GM12878 (cell line): ENCODE data around the gene MSRB1. TPM values are rescaled to one million over a fixed set of nuclear protein-coding genes. Genes with fewer than 3 reads are reported as not detected.
A peak's percentile ranks its signal among the peaks of the same experiment; 100 is the strongest.

Source experiments
- ATAC-seq: fragments of 200-7000 bp; cut with Tn5 transposase; 3 replicates; pipeline ENCODE4 v1.9.1; 2020; ENCODE audit warnings: mild to moderate bottlenecking, moderate library complexity
- BruUV-seq: library from RNA; stranded (reverse); fragments of 400-500 nt; replicated peaks from 2 replicates; lab custom pipeline; 2021; lab: Mats Ljungman, UMichigan
- CTCF ChIA-PET: fragments of 300-600 bp; sonication (Branson Sonifier 250); formaldehyde crosslinking; extraction: SDS; loops from one replicate; lab custom pipeline; 2021; ENCODE audit warnings: inconsistent platforms; lab: Yijun Ruan, JAX
- POLR2A ChIA-PET: fragments of 350-600 bp; formaldehyde crosslinking; extraction: SDS; loops from one replicate; lab custom pipeline; 2021; ENCODE audit warnings: inconsistent platforms; lab: Charles Lee
- RAD21 ChIA-PET: fragments of 300-600 bp; sonication (Branson Sonifier 250); formaldehyde crosslinking; loops from one replicate; lab custom pipeline; 2023; ENCODE audit warnings: antibody characterized with exemption; ENCODE audit not compliant: unreplicated experiment; lab: Charles Lee
- SMC1A ChIA-PET: fragments of 300-600 bp; sonication (Branson Sonifier 250); formaldehyde crosslinking; loops from one replicate; lab custom pipeline; 2023; ENCODE audit not compliant: unreplicated experiment, uncharacterized antibody; lab: Charles Lee
- DNase-seq: peaks from one replicate; pipeline ENCODE4 v3.0.0-alpha.2; 2011; ENCODE audit warnings: low read depth, low spot score
- FAIRE-seq: peaks from 3 replicates; lab custom pipeline; 2011; peaks lifted over from hg19 to GRCh38; lab: Jason Lieb, UNC
- H2AFZ ChIP-seq: 2 replicates; pipeline ENCODE4 v1.6.0; 2011; ENCODE audit warnings: low read depth, low read length, control low read depth; ENCODE audit not compliant: control insufficient read depth
- H3K27ac ChIP-seq: 2 replicates; pipeline ENCODE4 v1.5.1; 2011; ENCODE audit warnings: control low read depth; ENCODE audit not compliant: control insufficient read depth, insufficient read depth
- H3K27me3 ChIP-seq, 2 experiments: replicated peaks in 1 of 2; 2 replicates each; pipeline versions ENCODE4 v1.6.0 to v1.6.1; 2011; ENCODE audit warnings: low read length in 1 of 2; ENCODE audit not compliant: control insufficient read depth in 2 of 2, insufficient read depth in 2 of 2
- H3K36me3 ChIP-seq, 2 experiments: 2 replicates each; pipeline ENCODE4 v1.5.1; 2011; ENCODE audit warnings: low read length in 1 of 2; ENCODE audit not compliant: control insufficient read depth in 2 of 2, insufficient read depth in 2 of 2
- H3K4me1 ChIP-seq: 2 replicates; pipeline ENCODE4 v1.6.1; 2011; ENCODE audit warnings: mild to moderate bottlenecking, low read length, moderate library complexity, mixed read lengths; ENCODE audit not compliant: control insufficient read depth, insufficient read depth
- H3K4me2 ChIP-seq: 2 replicates; pipeline ENCODE4 v1.6.0; 2011; ENCODE audit warnings: control low read depth; ENCODE audit not compliant: control insufficient read depth, insufficient read depth
- H3K4me3 ChIP-seq: fragments of 200-600 bp; sonication (generic); 2 replicates; pipeline ENCODE4 v1.5.1; 2016
- H3K79me2 ChIP-seq: 2 replicates; pipeline ENCODE4 v1.6.0; 2011; ENCODE audit warnings: low read length; ENCODE audit not compliant: control insufficient read depth, insufficient read depth
- H3K9ac ChIP-seq: 2 replicates; pipeline ENCODE4 v1.8.0; 2011; ENCODE audit warnings: low read length, control low read depth, mixed read lengths; ENCODE audit not compliant: control insufficient read depth, insufficient read depth
- H3K9me3 ChIP-seq: replicated peaks from 3 replicates; pipeline ENCODE4 v1.5.1; 2011; ENCODE audit warnings: mild to moderate bottlenecking, low read length; ENCODE audit not compliant: control insufficient read depth, insufficient read depth
- H4K20me1 ChIP-seq: 2 replicates; pipeline ENCODE4 v1.6.0; 2011; ENCODE audit not compliant: control insufficient read depth, insufficient read depth
- BCL3 ChIP-seq: IDR thresholded peaks from 2 replicates; pipeline ENCODE4 v1.6.1; 2011; ENCODE audit warnings: borderline replicate concordance, low read depth, mild to moderate bottlenecking, moderate library complexity, low read length; ENCODE audit not compliant: insufficient read depth, poor library complexity, severe bottlenecking
- CBX3 ChIP-seq: fragments of 200-600 bp; sonication (generic); IDR thresholded peaks from 2 replicates; pipeline ENCODE4 v1.6.1; 2016; ENCODE audit warnings: low read depth, borderline replicate concordance
- EED ChIP-seq: sonication (generic); IDR thresholded peaks from 2 replicates; pipeline ENCODE4 v1.6.1; 2016; ENCODE audit warnings: antibody characterized with exemption, low read depth
- EGR1 ChIP-seq, 2 experiments: IDR thresholded peaks; 1 replicate in 1 of 2; 2 replicates in 1 of 2; pipeline ENCODE4 v1.6.1; 2011 to 2012; ENCODE audit warnings: low read depth in 2 of 2, low read length in 2 of 2, borderline replicate concordance in 1 of 2, mild to moderate bottlenecking in 1 of 2, moderate library complexity in 1 of 2
- PKNOX1 ChIP-seq: fragments of 450-650 bp; IDR thresholded peaks from 2 replicates; pipeline ENCODE4 v1.6.1; 2016; ENCODE audit warnings: mild to moderate bottlenecking
- POLR2A ChIP-seq: IDR thresholded peaks from 2 replicates; pipeline ENCODE4 v1.6.1; 2011; ENCODE audit warnings: low read depth, mild to moderate bottlenecking, low read length
- SREBF2 ChIP-seq: IDR thresholded peaks from 2 replicates; pipeline ENCODE4 v1.6.1; 2012; ENCODE audit warnings: mild to moderate bottlenecking, low read length
- WGBS: methylation state at CpG from one replicate; pipeline ENCODE4 v1.1.6; 2016; ENCODE audit warnings: low lambda C conversion rate; ENCODE audit not compliant: insufficient replicate concordance, insufficient coverage; ENCODE audit errors: missing lambda C conversion rate; 5-methylcytosine and 5-hydroxymethylcytosine counted together
- in situ Hi-C: fragments of 300-500 bp; cut with MboI; formaldehyde crosslinking; loops from 9 replicates; pipeline ENCODE4 v1.14.3; 2018; ENCODE audit warnings: mixed read lengths
- intact Hi-C: fragments of 100-400 bp; cut with micrococcal nuclease; formaldehyde crosslinking; loops from one replicate; pipeline ENCODE4 v1.14.2; 2022; ENCODE audit not compliant: unreplicated experiment
- polyA plus RNA-seq, 11 experiments: library from polyadenylated mRNA; depleted of rRNA in 4 of 11; unstranded in 6 of 11; stranded (reverse) in 5 of 11; fragments of >200 nt; fragmentation: Nextera tagmentation in 4 of 11; fragmentation: Illumina TruSeq in 1 of 11; extraction: Ambion mirVana in 4 of 11; extraction: Trizol in 1 of 11; gene quantifications; 1 replicate in 1 of 11; 2 replicates in 10 of 11; pipeline versions ENCODE4 v1.2.1 to v1.2.3, GENCODE V29; 2011 to 2016; ENCODE audit warnings: inconsistent platforms in 2 of 11, missing spikeins in 2 of 11, low read depth in 1 of 11
- total RNA-seq, 4 experiments: library from RNA; depleted of rRNA in 3 of 4; stranded (reverse); fragments of >200 nt in 3 of 4; fragmentation: Illumina TruSeq in 1 of 4; extraction: Trizol in 1 of 4; gene quantifications; 2 replicates each; pipeline versions ENCODE4 v1.2.1 to v1.2.3, GENCODE V29; 2013 to 2021

MSRB1 gene
- total and polyA plus RNA-seq, 10 of the 15 experiments (the other 5 are each of a cell fraction or from before 2014, with no cell fraction given) = 5.1 to 48.6 (median 25.7) TPM

- TF ChIP-seq PKNOX1 (no peak), EED (no peak), CBX3 (no peak)
These were observed 32.6 kb upstream of the MSRB1 start (continued) for GRCh38 chr16:1975432-1976215.

- FAIRE-seq = no peak
- H3K4me1 ChIP-seq = peaks cover 12% of the 10 kb centered on the region
- 93% methylated on average over 39 of the region's 42 CpGs for WGBS
- H4K20me1 ChIP-seq = no peaks in the 10 kb centered on the region
- TF ChIP-seq POLR2A = 0 out of 2 replicates have a peak, but pooled peaks have one; percentile 7
- no peak for TF ChIP-seq BCL3
- TF ChIP-seq SREBF2 = no peak
- TF ChIP-seq EGR1 (IDR thresholded peaks at IDR 0.05; ENCODE audit: borderline replicate concordance in 1 of 2, low read depth in 2 of 2, low read length in 2 of 2) = no peak
- DNase-seq = no peak
- ChIA-PET SMC1A (no interaction called here), CTCF (no interaction called here), POLR2A (interaction anchor here (1.9 kb wide), 1 partner anchor 9 kb away, joined by 8 read pairs; the partner anchor contains the start of gene RPS2), RAD21 (no interaction called here)
- H2AFZ ChIP-seq = no peak overlapping the region
- peaks cover 24% of the 10 kb centered on the region for H3K79me2 ChIP-seq
- H3K9me3 ChIP-seq = no peaks in the 10 kb centered on the region
- in situ Hi-C loops = no loop called here
- intact Hi-C loops = no loop called here
- H3K36me3 ChIP-seq = peaks cover 0 to 36% of the 10 kb centered on the region in 2 experiments; a peak in 3 of 4 replicates
- no peaks in the 10 kb centered on the region for H3K27me3 ChIP-seq
- H3K4me2 ChIP-seq = no peak overlapping the region
- H3K27ac ChIP-seq = no peak overlapping the region
- no peak for ATAC-seq
- H3K4me3 ChIP-seq = no peak overlapping the region
- no TSS peak for BruUV-seq
- H3K9ac ChIP-seq = no peak overlapping the region
These were observed 31.4 kb upstream of the MSRB1 start for GRCh38 chr16:1974157-1975070.
